Neuron (in vitro differentiated cells): ENCODE data around the gene PPP1R14C.

Experiments
- H2AFZ ChIP-seq: one replicate; pipeline ENCODE4 v1.6.1; 2013; ENCODE audit warnings: low read depth, mild to moderate bottlenecking, inconsistent platforms, low read length, moderate library complexity
- H3K27me3 ChIP-seq: one replicate; pipeline ENCODE4 v1.6.1; 2013; ENCODE audit warnings: low read length; ENCODE audit not compliant: insufficient read depth
- H3K36me3 ChIP-seq: one replicate; pipeline ENCODE4 v1.6.1; 2013; ENCODE audit warnings: low read length; ENCODE audit not compliant: insufficient read depth
- H3K4me1 ChIP-seq: one replicate; pipeline ENCODE4 v1.6.1; 2013; ENCODE audit warnings: low read length; ENCODE audit not compliant: insufficient read depth
- H3K4me3 ChIP-seq: 2 replicates; pipeline ENCODE4 v1.5.1; 2013; ENCODE audit warnings: mild to moderate bottlenecking, low read length, moderate library complexity
- H3K9me3 ChIP-seq: one replicate; pipeline ENCODE4 v1.6.1; 2013; ENCODE audit warnings: low read length

Gene PPP1R14C

GRCh38 chr6:150196942-150197745 is 54.3 kb downstream of the PPP1R14C start:
- Histone ChIP-seq H2AFZ (no peak overlapping the region), H3K36me3 (peaks cover 6% of the 10 kb centered on the region), H3K27me3 (no peaks in the 10 kb centered on the region), H3K4me3 (no peak overlapping the region), H3K9me3 (peaks cover 5% of the 10 kb centered on the region), H3K4me1 (no peaks in the 10 kb centered on the region)

- H3K4me1 ChIP-seq = no peaks in the 10 kb centered on the region
- H3K4me3 ChIP-seq = no peak overlapping the region
- no peak overlapping the region for H2AFZ ChIP-seq
- H3K36me3 ChIP-seq = peaks cover 8% of the 10 kb centered on the region
- no peaks in the 10 kb centered on the region for H3K9me3 ChIP-seq
- no peaks in the 10 kb centered on the region for H3K27me3 ChIP-seq
Observed at GRCh38 chr6:150198532-150198931, 55.7 kb downstream of the PPP1R14C start.

- H3K4me3 ChIP-seq = no peak overlapping the region
- H2AFZ ChIP-seq = no peak overlapping the region
- peaks cover 8% of the 10 kb centered on the region for H3K36me3 ChIP-seq
- H3K27me3 ChIP-seq = no peaks in the 10 kb centered on the region
- no peaks in the 10 kb centered on the region for H3K9me3 ChIP-seq
- no peaks in the 10 kb centered on the region for H3K4me1 ChIP-seq
Observed at GRCh38 chr6:150199241-150199640, 56.4 kb downstream of the PPP1R14C start.

GRCh38 chr6:150200428-150201100 is 57.7 kb downstream of the PPP1R14C start:
- Histone ChIP-seq H3K9me3 (no peaks in the 10 kb centered on the region), H2AFZ (no peak overlapping the region), H3K27me3 (no peaks in the 10 kb centered on the region), H3K4me3 (no peak overlapping the region), H3K4me1 (no peaks in the 10 kb centered on the region), H3K36me3 (peaks cover 10% of the 10 kb centered on the region)

GRCh38 chr6:150201285-150201684 is 58.4 kb downstream of the PPP1R14C start:
- peaks cover 8% of the 10 kb centered on the region for H3K36me3 ChIP-seq
- no peak overlapping the region for H3K4me3 ChIP-seq
- H3K27me3 ChIP-seq = no peaks in the 10 kb centered on the region
- H3K4me1 ChIP-seq = no peaks in the 10 kb centered on the region
- no peak overlapping the region for H2AFZ ChIP-seq
- H3K9me3 ChIP-seq = no peaks in the 10 kb centered on the region

GRCh38 chr6:150201772-150202329 is 59.0 kb downstream of the PPP1R14C start:
- no peak overlapping the region for H3K4me3 ChIP-seq
- H3K27me3 ChIP-seq = no peaks in the 10 kb centered on the region
- H3K9me3 ChIP-seq = no peaks in the 10 kb centered on the region
- no peaks in the 10 kb centered on the region for H3K4me1 ChIP-seq
- H2AFZ ChIP-seq = no peak overlapping the region
- peaks cover 8% of the 10 kb centered on the region for H3K36me3 ChIP-seq

GRCh38 chr6:150202404-150202803 is 59.6 kb downstream of the PPP1R14C start:
- Histone ChIP-seq H3K4me1 (no peaks in the 10 kb centered on the region), H3K36me3 (peaks cover 8% of the 10 kb centered on the region), H3K9me3 (no peaks in the 10 kb centered on the region), H2AFZ (no peak overlapping the region), H3K27me3 (no peaks in the 10 kb centered on the region), H3K4me3 (no peak overlapping the region)

GRCh38 chr6:150202934-150203333 is 60.1 kb downstream of the PPP1R14C start:
- Histone ChIP-seq H2AFZ (no peak overlapping the region), H3K4me3 (no peak overlapping the region), H3K9me3 (no peaks in the 10 kb centered on the region), H3K27me3 (no peaks in the 10 kb centered on the region), H3K4me1 (peaks cover 3% of the 10 kb centered on the region), H3K36me3 (peaks cover 8% of the 10 kb centered on the region)

- peaks cover 6% of the 10 kb centered on the region for H3K4me1 ChIP-seq
- H3K9me3 ChIP-seq = no peaks in the 10 kb centered on the region
- H3K27me3 ChIP-seq = no peaks in the 10 kb centered on the region
- no peak overlapping the region for H2AFZ ChIP-seq
- peaks cover 8% of the 10 kb centered on the region for H3K36me3 ChIP-seq
- no peak overlapping the region for H3K4me3 ChIP-seq
Observed at GRCh38 chr6:150203378-150203777, 60.5 kb downstream of the PPP1R14C start.

GRCh38 chr6:150203871-150204545 is 61.2 kb downstream of the PPP1R14C start:
- H3K4me3 ChIP-seq = no peak overlapping the region
- H3K4me1 ChIP-seq = peaks cover 6% of the 10 kb centered on the region
- no peak overlapping the region for H2AFZ ChIP-seq
- H3K36me3 ChIP-seq = peaks cover 8% of the 10 kb centered on the region
- no peaks in the 10 kb centered on the region for H3K27me3 ChIP-seq
- no peaks in the 10 kb centered on the region for H3K9me3 ChIP-seq

GRCh38 chr6:150204705-150205472 is 62.0 kb downstream of the PPP1R14C start:
- H3K27me3 ChIP-seq = no peaks in the 10 kb centered on the region
- H3K4me3 ChIP-seq = no peak overlapping the region
- H2AFZ ChIP-seq = no peak overlapping the region
- H3K4me1 ChIP-seq = peaks cover 6% of the 10 kb centered on the region
- peaks cover 8% of the 10 kb centered on the region for H3K36me3 ChIP-seq
- H3K9me3 ChIP-seq = no peaks in the 10 kb centered on the region

- H2AFZ ChIP-seq = no peak overlapping the region
Observed at GRCh38 chr6:150207931-150208570, 65.2 kb downstream of the PPP1R14C start.

More at GRCh38 chr6:150207931-150208570, 65.2 kb downstream of the PPP1R14C start:
- Histone ChIP-seq H3K9me3 (no peaks in the 10 kb centered on the region), H3K4me3 (no peak overlapping the region), H3K4me1 (peaks cover 14% of the 10 kb centered on the region), H3K27me3 (no peaks in the 10 kb centered on the region), H3K36me3 (peaks cover 2% of the 10 kb centered on the region)
